ENCODE data around the gene KAT8.

The KAT8 gene

GRCh38 chr16:31108035-31108793 is 9.2 kb upstream of the KAT8 start, which contains the start of gene BCKDK:
Gene BCKDK (plus strand): TSS chr16:31108386. CDS start chr16:31109224, 838 bp downstream.
- peak; percentile 67 for DNase-seq (ENCODE audit: low spot score)

- no peak for DNase-seq (ENCODE audit: low spot score)
These were observed 8.5 kb upstream of the KAT8 start for GRCh38 chr16:31108794-31109558.

- DNase-seq (ENCODE audit: low spot score): no peak
These were observed 7.8 kb upstream of the KAT8 start for GRCh38 chr16:31109622-31110021.

DNA sequence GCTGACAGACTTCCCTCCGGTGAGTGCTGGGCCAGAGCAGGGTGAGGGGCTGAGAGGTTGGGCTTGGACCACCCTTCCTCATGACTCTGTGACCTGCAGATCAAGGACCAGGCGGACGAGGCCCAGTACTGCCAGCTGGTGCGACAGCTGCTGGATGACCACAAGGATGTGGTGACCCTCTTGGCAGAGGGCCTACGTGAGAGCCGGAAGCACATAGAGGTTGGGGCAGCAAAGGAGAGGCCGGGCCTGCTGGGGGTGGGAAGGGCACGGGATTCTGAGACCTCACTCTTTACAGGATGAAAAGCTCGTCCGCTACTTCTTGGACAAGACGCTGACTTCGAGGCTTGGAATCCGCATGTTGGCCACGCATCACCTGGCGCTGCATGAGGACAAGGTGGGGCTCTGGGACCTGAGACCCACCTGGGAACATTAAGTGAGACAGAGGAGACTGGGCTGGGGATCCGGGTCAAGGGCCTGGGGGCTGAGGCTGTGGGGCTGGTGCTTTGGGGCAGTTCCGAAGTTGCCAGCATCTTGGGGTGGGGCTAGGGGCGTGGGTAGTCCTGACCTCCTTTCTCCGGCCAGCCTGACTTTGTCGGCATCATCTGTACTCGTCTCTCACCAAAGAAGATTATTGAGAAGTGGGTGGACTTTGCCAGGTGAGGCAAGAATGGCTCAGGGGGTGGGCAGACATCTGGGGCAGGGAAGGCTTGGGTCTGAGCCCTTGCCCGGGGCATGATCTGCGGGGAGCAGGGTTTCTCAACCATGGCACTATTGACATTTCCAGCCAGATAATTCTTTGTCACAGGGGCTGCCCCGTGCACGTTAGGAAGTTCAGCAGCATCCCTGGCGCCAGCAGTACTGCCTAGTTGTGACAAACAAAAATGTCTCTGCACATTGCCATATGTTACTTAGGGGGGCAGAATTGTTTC is 7.1 kb upstream of the KAT8 start:
- DNase-seq (ENCODE audit: low spot score): no peak

DNA sequence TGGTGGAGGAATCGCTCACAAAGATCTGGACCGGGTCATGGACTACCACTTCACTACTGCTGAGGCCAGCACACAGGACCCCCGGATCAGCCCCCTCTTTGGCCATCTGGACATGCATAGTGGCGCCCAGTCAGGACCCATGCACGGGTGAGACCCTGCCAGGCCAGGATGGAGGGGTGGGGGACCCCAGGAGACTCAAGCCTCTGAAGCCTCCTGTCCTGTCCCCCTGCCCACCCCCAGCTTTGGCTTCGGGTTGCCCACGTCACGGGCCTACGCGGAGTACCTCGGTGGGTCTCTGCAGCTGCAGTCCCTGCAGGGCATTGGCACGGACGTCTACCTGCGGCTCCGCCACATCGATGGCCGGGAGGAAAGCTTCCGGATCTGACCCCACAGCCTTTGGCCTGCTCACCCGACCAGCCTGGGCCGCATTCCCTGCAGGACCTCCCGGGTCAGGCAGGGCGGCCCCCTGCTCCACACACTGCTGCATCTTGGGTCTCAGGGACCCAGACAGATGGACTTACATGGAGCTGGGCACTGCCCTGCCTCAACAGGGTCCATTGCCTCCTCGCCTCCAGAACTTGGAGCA is 5.5 kb upstream of the KAT8 start:
- DNase-seq (ENCODE audit: low spot score): no peak

GRCh38 chr16:31112711-31113110 is 4.8 kb upstream of the KAT8 start:
- DNase-seq (ENCODE audit: low spot score): no peak

DNA sequence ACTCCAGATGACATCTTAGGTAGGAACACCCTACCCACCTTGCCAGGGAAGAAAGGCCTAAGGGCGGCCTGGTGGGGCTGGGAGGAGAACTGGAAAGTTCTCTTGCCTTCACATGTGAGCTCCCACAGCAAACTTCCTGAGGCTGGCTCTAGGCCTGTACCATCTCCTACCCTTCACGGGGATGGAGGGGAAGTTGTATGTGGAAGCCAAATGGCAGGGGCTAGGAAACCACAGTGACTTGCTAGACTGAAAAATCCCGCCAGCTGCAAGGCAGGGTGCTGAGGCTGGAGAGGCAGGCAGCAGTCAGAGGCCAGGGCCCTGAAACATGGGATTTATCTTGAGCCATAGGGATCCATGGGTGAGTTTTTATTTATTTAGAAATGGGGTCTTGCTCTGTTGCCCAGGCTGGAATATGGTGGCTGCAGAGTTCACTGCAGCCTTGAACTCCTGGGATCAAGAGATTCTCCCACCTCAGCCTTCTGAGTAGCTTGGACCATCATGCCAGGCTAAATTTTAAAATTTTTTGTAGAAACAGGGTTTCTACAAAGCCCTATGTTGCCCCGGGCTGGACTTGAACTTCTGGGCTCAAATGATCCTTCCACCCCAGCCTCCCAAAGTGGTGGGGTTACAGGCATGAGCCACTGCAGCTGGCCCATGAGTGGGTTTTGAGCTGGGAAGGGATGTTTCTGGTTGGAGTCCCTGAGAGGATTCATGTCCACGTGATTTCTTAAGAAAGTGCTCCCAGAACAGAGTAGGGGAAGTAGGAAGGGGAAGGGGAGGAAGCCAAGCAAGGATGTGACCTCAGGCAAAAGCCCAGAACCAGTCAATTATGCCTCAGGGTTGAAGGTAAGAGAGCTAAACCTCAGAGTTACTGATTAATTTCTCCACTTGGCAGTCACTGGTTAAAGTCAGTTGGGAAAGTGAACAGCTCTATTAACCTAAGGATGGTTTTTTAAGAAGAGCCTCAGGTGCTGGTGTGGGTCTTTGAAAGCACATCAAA is 4.0 kb upstream of the KAT8 start:
- DNase-seq (ENCODE audit: low spot score): peak; percentile 46

- no peak for DNase-seq (ENCODE audit: low spot score)
These were observed 3.0 kb upstream of the KAT8 start for GRCh38 chr16:31114468-31114867.

- DNase-seq (ENCODE audit: low spot score): no peak
These were observed 1.0 kb downstream of the KAT8 start for GRCh38 chr16:31118223-31119155.

- DNase-seq (ENCODE audit: low spot score): no peak
These were observed 2.7 kb downstream of the KAT8 start for GRCh38 chr16:31120129-31120528.

GRCh38 chr16:31125844-31126243 is 8.4 kb downstream of the KAT8 start:
- DNase-seq (ENCODE audit: low spot score): no peak

DNA sequence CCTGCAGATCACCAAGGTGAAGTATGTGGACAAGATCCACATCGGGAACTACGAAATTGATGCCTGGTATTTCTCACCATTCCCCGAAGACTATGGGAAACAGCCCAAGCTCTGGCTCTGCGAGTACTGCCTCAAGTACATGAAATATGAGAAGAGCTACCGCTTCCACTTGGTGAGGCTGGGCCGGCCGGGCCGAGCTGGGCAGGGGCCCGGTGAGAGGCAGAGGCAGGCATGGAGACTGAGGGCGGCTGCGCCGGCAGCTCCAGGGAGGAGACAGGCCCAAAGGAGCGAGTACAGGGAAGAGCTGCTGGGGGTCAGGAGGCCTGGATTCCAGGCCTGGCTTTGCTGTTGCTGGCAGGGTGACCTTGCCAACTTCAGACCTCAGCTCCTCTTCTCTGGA is 9.7 kb downstream of the KAT8 start:
- no peak for DNase-seq (ENCODE audit: low spot score)

DNA sequence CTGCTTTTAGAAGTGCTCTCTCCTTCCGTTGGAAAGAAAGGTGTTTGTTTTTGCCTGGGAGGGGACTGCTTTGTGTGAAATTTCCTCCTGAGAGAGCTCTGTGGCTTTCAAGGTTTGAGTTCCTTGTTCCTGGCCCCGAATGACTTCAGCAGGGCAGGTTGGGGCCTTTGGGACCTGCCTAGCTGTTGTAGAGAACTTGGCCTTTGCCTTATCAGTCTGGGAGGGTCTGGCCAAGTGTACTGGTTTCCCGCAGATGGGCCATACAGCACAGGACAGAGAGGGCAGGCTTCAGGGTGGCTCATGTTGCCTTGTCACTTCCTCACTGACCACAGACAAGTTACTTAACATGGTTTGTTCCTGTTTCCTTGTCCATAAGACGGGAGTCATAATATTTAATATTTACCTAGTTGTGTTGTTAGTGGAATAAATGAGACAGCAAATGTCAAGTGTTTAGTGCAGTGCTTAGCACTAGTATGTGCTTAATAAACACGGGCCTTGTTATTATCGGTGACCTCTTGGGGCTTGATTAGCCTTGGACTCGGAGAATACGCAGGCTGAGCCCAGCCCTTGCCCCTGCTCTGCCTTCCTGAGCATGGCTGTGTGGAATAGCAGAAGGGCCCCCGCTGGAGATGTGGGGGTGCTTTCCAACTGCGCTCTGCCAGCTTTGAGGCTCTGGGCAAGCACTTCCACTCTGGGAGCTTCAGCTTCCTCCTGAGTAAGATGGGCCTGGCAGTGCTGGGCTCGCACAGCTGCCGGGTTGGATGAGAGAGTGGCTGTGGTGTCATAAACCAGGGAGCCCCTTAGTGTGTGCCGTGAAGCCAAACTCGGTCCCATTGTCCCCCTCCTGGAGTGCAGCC is 11.5 kb downstream of the KAT8 start:
- DNase-seq (ENCODE audit: low spot score): peak; percentile 55

DNA sequence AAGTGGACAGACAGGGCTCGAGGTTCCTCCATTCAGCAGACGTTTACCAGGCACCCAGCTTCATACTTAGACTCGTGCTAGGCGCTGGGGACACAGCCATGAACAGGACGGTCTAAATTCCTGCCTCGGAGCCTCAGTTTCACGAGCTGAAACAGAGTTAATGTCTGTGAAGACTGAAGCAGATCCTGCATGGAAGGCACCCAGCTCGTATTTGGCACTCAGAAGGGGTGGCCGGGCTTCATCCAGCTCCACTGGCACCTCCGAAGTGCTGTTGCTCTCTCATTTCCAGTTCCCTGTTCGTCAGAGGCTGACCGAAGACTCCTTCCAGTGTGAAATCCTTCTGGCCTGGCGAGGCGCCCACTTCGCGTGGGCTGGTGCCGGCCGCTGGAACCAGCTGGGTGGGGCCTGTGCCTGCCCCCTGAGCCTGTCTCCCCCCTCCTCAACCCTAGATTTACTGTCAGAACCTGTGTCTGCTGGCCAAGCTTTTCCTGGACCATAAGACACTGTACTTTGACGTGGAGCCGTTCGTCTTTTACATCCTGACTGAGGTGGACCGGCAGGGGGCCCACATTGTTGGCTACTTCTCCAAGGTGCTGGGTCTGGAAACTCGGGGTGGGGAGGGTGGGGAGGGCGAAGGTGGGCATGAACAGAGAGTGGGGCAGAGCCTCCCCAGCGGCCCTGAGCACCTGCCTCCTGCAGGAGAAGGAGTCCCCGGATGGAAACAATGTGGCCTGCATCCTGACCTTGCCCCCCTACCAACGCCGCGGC is 12.3 kb downstream of the KAT8 start:
- DNase-seq (ENCODE audit: low spot score): no peak

- no peak for DNase-seq (ENCODE audit: low spot score)
These were observed 12.9 kb downstream of the KAT8 start for GRCh38 chr16:31130336-31130891.

DNA sequence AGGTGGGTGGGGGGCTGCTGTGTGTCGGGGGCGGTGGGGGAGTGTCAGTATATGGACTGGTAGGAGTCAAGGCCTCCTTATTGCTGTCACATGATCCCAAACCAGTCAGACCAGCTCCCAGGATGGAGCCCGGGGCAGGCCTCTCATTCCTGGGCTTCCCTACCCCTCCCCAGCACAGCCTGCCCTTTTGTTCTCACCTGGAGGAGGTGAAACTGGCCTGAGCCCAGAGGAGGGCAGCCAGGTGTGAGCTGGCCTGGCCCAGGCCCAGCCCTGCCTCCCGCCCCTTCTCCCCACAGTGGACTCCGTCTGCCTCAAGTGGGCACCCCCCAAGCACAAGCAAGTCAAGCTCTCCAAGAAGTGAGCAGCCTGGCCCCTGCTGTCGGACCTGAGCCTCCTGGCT is 13.4 kb downstream of the KAT8 start:
- DNase-seq (ENCODE audit: low spot score): no peak

DNA sequence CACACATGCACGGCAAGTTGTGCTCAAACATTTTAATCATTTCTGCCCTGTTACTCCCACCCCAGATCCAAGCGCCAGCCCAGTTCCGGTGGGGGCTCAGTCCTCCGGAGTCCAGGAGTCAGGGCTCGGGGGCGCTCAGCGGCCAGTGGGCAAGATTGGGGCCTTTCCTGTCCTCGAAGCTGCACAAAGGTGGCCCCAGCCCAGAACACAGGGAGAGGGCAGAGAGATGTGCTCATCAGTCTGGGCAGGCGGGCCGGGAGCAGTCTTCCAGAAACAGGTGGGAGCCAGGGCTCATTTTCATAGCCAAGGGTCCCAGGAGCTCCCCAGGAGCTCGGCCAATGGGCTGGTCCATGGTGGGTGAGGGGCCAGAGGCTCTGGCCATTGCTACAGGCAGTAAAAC is 14.0 kb downstream of the KAT8 start:
- DNase-seq (ENCODE audit: low spot score): no peak
